Sigmoid colon (tissue), 7 donors: ENCODE results near the gene SATB2. TPM values are rescaled to one million over a fixed set of nuclear protein-coding genes. Genes with fewer than 3 reads are reported as not detected.

ENCODE experiments used
- DNase-seq: peaks from one replicate; pipeline ENCODE4 v3.0.0-alpha.2; 2019
- H3K27ac ChIP-seq, 4 donors: fragments of 200-600 bp; sonication (generic); one replicate each; pipeline ENCODE4 v1.5.1; 2016 to 2019; ENCODE audit warnings: mild to moderate bottlenecking in 1 of 4
- H3K27me3 ChIP-seq, 3 donors: fragments of 200-600 bp; sonication (generic); one replicate each; pipeline ENCODE4 v1.5.1; 2019; ENCODE audit warnings: mild to moderate bottlenecking in 1 of 3
- H3K36me3 ChIP-seq, 4 donors: fragments of 200-600 bp; sonication (generic); one replicate each; pipeline ENCODE4 v1.5.1; 2016 to 2019
- H3K4me1 ChIP-seq, 4 donors: fragments of 200-600 bp; sonication (generic); one replicate each; pipeline ENCODE4 v1.5.1; 2017 to 2019
- H3K4me3 ChIP-seq, 4 donors: fragments of 200-600 bp; sonication (generic); one replicate each; pipeline ENCODE4 v1.5.1; 2017 to 2019; ENCODE audit warnings: mild to moderate bottlenecking in 2 of 4, moderate library complexity in 1 of 4
- H3K9me3 ChIP-seq, 4 donors: fragments of 200-600 bp in 3 of 4; sonication (generic) in 3 of 4; one replicate each; pipeline versions ENCODE4 v1.5.1 to v1.6.1; 2013 to 2019
- CTCF ChIP-seq, 4 experiments: fragments of 450-650 bp in 3 of 4; fragments of 200-600 bp in 1 of 4; IDR thresholded peaks; one replicate each; pipeline ENCODE4 v1.5.1; 2016 to 2019; ENCODE audit warnings: antibody characterized with exemption in 4 of 4, mild to moderate bottlenecking in 3 of 4, moderate library complexity in 2 of 4
- EP300 ChIP-seq, 4 donors: sonication (generic); formaldehyde crosslinking; IDR thresholded peaks; one replicate each; pipeline ENCODE4 v1.6.1; 2017; ENCODE audit warnings: antibody characterized with exemption in 4 of 4
- POLR2A ChIP-seq, 2 donors: fragments of 450-650 bp; IDR thresholded peaks; one replicate each; pipeline ENCODE4 v1.6.1; 2016; ENCODE audit warnings: antibody characterized with exemption in 2 of 2, mild to moderate bottlenecking in 2 of 2, moderate library complexity in 2 of 2
- POLR2AphosphoS5 ChIP-seq, 4 donors: sonication (generic); formaldehyde crosslinking; IDR thresholded peaks; one replicate each; pipeline ENCODE4 v1.6.1; 2017; ENCODE audit warnings: antibody characterized with exemption in 4 of 4
- WGBS, 2 donors: extraction: QIAGEN DNeasy Blood & Tissue Kit; methylation state at CpG; one replicate each; pipeline ENCODE4 v1.1.7; 2013; 5-methylcytosine and 5-hydroxymethylcytosine counted together
- intact Hi-C: fragments of 100-400 bp; cut with DNase I; formaldehyde crosslinking; loops from one replicate; pipeline ENCODE4 v1.15.1; 2023
- polyA plus RNA-seq, 3 donors: library from polyadenylated mRNA; stranded (reverse); fragments of 200-250 nt; gene quantifications; one replicate each; pipeline ENCODE4 v1.2.3, GENCODE V29; 2013
- total RNA-seq, 4 donors: library from RNA; depleted of rRNA; stranded (reverse); fragments of >200 nt; gene quantifications; one replicate each; pipeline ENCODE4 v1.1.0, GENCODE V29; 2016
- donor health status: healthy with polysubstance abuse.
- donor health status: Bipolar disorder and iron deficiency.
- donor health status: healthy.

SATB2 gene
- total and polyA plus RNA-seq, 7 donors = 0.95 to 43.7 (median 5.8) TPM

DNA sequence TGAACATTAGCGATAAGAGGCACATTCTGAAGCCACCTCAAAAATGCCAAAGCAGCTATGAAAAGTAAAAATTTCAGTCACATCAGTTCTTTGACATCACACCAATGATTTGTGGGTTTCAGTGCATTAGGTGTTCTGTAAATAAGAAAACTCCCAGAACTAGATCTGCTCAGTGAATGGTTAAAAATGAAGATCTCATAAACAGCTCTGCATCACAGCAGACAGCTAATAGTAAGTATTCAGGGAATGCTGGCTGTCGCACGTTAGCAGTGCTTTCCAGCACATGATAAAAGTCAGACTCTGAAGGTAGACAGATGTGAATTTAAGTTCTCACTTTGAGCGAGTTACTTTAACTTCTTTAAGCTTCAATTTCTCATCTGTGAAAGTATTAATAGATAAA is 154.9 kb downstream of the SATB2 start:
- Histone ChIP-seq H3K9me3 (no peaks in the 10 kb centered on the region), H3K27me3 (no peaks in the 10 kb centered on the region), H3K4me1 (peaks cover 0 to 16% (median 8%) of the 10 kb centered on the region in 4 donors), H3K4me3 (no peak overlapping the region), H3K27ac (no peak overlapping the region), H3K36me3 (no peaks in the 10 kb centered on the region)
- intact Hi-C loops = no loop called here
- 75 to 86% methylated on average over 4 of the region's 4 CpGs for WGBS, 2 donors
- DNase-seq = no peak
- TF ChIP-seq CTCF (IDR thresholded peaks at IDR 0.05) (no peak), EP300 (IDR thresholded peaks at IDR 0.05) (no peak), POLR2AphosphoS5 (IDR thresholded peaks at IDR 0.05) (no peak), POLR2A (IDR thresholded peaks at IDR 0.05) (no peak)

GRCh38 chr2:199288424-199288823 is 169.3 kb downstream of the SATB2 start:
- H3K27me3 ChIP-seq = no peaks in the 10 kb centered on the region
- no peaks in the 10 kb centered on the region for H3K9me3 ChIP-seq
- DNase-seq = no peak
- H3K36me3 ChIP-seq = no peaks in the 10 kb centered on the region
- H3K27ac ChIP-seq = no peak overlapping the region
- TF ChIP-seq POLR2AphosphoS5 (IDR thresholded peaks at IDR 0.05) (no peak), POLR2A (IDR thresholded peaks at IDR 0.05) (no peak), CTCF (IDR thresholded peaks at IDR 0.05) (no peak), EP300 (IDR thresholded peaks at IDR 0.05) (no peak)
- no peaks in the 10 kb centered on the region for H3K4me1 ChIP-seq
- intact Hi-C loops = no loop called here
- H3K4me3 ChIP-seq = no peak overlapping the region

DNA sequence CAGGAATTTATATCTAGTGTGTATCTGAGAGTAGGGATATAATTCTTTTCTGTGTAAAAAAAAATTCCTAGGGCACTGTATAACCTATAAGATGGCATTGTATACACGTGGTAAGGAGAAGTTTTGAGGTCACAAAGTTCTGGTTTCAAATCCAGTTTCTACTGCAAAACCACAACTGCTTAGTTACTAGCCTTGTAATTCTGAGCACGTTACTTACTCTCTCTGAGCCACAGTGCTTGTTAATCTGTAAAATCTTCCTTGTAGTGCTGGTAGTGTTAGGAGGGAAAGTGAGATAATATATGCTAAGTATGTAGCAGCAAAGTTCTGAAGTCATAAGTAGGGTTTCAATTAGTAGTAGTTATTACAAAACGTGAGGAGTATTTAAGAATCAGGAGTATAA is 175.4 kb downstream of the SATB2 start:
- 76 to 81% methylated on average over 3 of the region's 3 CpGs for WGBS, 2 donors
- TF ChIP-seq POLR2A (IDR thresholded peaks at IDR 0.05) (no peak), CTCF (IDR thresholded peaks at IDR 0.05) (no peak)
- Histone ChIP-seq H3K4me3 (no peak overlapping the region), H3K27ac (no peak overlapping the region), H3K4me1 (no peaks in the 10 kb centered on the region), H3K36me3 (no peaks in the 10 kb centered on the region), H3K9me3 (no peaks in the 10 kb centered on the region), H3K27me3 (no peaks in the 10 kb centered on the region)
- intact Hi-C loops = no loop called here
- no peak for DNase-seq

GRCh38 chr2:199279146-199279545 is 178.6 kb downstream of the SATB2 start:
- H3K9me3 ChIP-seq = no peaks in the 10 kb centered on the region
- H3K4me3 ChIP-seq = no peak overlapping the region
- H3K4me1 ChIP-seq = no peaks in the 10 kb centered on the region
- TF ChIP-seq EP300 (IDR thresholded peaks at IDR 0.05) = no peak
- TF ChIP-seq CTCF (IDR thresholded peaks at IDR 0.05) = no peak
- no peak for TF ChIP-seq POLR2A (IDR thresholded peaks at IDR 0.05)
- TF ChIP-seq POLR2AphosphoS5 (IDR thresholded peaks at IDR 0.05) = no peak
- no peak for DNase-seq
- intact Hi-C loops = no loop called here
- H3K27ac ChIP-seq = no peak overlapping the region
- H3K36me3 ChIP-seq = no peaks in the 10 kb centered on the region
- H3K27me3 ChIP-seq = no peaks in the 10 kb centered on the region

DNA sequence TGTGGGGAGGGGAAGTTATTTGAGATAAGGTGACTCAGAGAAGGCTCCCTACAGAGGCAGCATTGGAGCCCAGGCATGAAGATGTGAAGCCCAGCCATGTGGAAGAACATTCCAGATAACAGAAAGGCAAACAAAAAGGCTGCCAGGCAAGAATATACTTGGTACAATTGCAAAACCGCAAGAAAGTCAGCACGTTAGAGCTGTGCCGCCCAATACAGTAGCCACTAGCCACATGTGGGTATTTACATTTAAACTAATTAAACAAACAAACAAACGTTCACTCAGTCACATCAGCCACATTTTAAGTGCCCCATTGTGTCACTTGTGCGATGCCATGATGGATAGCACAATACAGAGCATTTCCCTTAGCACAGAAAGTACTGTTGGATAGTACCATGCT is 179.6 kb downstream of the SATB2 start:
- no peaks in the 10 kb centered on the region for H3K27me3 ChIP-seq
- TF ChIP-seq POLR2AphosphoS5 (IDR thresholded peaks at IDR 0.05) (no peak), EP300 (IDR thresholded peaks at IDR 0.05) (no peak), POLR2A (IDR thresholded peaks at IDR 0.05) (no peak), CTCF (IDR thresholded peaks at IDR 0.05) (no peak)
- H3K27ac ChIP-seq = no peak overlapping the region
- no peak for DNase-seq
- no peaks in the 10 kb centered on the region for H3K4me1 ChIP-seq
- intact Hi-C loops = no loop called here
- WGBS, 2 donors = 73 to 79% methylated on average over 5 of the region's 5 CpGs
- H3K9me3 ChIP-seq = no peaks in the 10 kb centered on the region
- no peaks in the 10 kb centered on the region for H3K36me3 ChIP-seq
- no peak overlapping the region for H3K4me3 ChIP-seq
